AG04449 (cell line): ENCODE data around the gene PDE4D.
"Not testable (repeated sequence)": the region's sequence is repeated elsewhere in the genome, so short reads cannot be mapped to it uniquely, and the experiment has no call there.

ENCODE experiments used
- CTCF ChIA-PET: fragments of 350-600 bp; formaldehyde crosslinking; extraction: SDS; loops from one replicate; lab custom pipeline; 2021; ENCODE audit warnings: antibody characterized with exemption; lab: Yijun Ruan, JAX
- POLR2A ChIA-PET: fragments of 400-600, 350-600 bp; formaldehyde crosslinking; extraction: SDS; loops from one replicate; lab custom pipeline; 2020; ENCODE audit warnings: antibody characterized with exemption, inconsistent platforms; lab: Yijun Ruan, JAX
- DNase-seq: peaks from one replicate; pipeline ENCODE4 v3.0.0-alpha.2; 2010; ENCODE audit warnings: low read depth, low spot score
- H3K4me3 ChIP-seq: 2 replicates; pipeline ENCODE4 v1.5.1; 2011; ENCODE audit warnings: low read depth, mild to moderate bottlenecking, control low read depth, low read length
- CTCF ChIP-seq: IDR thresholded peaks from one replicate; pipeline ENCODE4 v1.5.1; 2011; ENCODE audit warnings: mild to moderate bottlenecking, moderate library complexity, low read length, control low read depth, inconsistent platforms; ENCODE audit not compliant: insufficient read depth; ENCODE audit errors: missing control alignments

The PDE4D gene

GRCh38 chr5:59380350-59380951 is 513.1 kb downstream of the PDE4D start:
- DNase-seq, result peak; percentile 52
- ChIA-PET CTCF (interaction anchor here (0.7 to 6.2 kb wide), 32 partner anchors 9 to 491 kb away, joined by 3 to 305 read pairs (median 6); no protein-coding TSS in a partner anchor), POLR2A (no interaction called here)
- TF ChIP-seq CTCF, result peak; percentile 19
- no peak overlapping the region for H3K4me3 ChIP-seq

- POLR2A ChIA-PET, H3K4me3 ChIP-seq, DNase-seq: not testable (repeated sequence)
- CTCF ChIA-PET, result interaction anchor here (0.9 to 17.8 kb wide), 4 partner anchors 9 to 185 kb away, joined by 3 to 367 read pairs (median 4); no protein-coding TSS in a partner anchor
Measured at GRCh38 chr5:59374036-59374435, 519.5 kb downstream of the PDE4D start.

GRCh38 chr5:59371525-59372127 is 521.9 kb downstream of the PDE4D start:
- no peak for TF ChIP-seq CTCF
- no peak for DNase-seq
- H3K4me3 ChIP-seq, result no peak overlapping the region
- ChIA-PET CTCF (interaction anchor here (0.7 to 17.8 kb wide), 10 partner anchors 9 to 485 kb away, joined by 3 to 367 read pairs (median 4); no protein-coding TSS in a partner anchor), POLR2A (no interaction called here)

GRCh38 chr5:59368951-59369350 is 524.6 kb downstream of the PDE4D start:
- ChIA-PET POLR2A (no interaction called here), CTCF (interaction anchor here (0.7 to 17.8 kb wide), 16 partner anchors 9 to 483 kb away, joined by 3 to 367 read pairs (median 16); no protein-coding TSS in a partner anchor)

GRCh38 chr5:59367791-59368394 is 525.6 kb downstream of the PDE4D start:
- peak; percentile 79 for TF ChIP-seq CTCF
- POLR2A ChIA-PET, result no interaction called here
- CTCF ChIA-PET, result interaction anchor here (0.6 to 17.8 kb wide), 32 partner anchors 8 to 482 kb away, joined by 3 to 367 read pairs (median 8); no protein-coding TSS in a partner anchor
- DNase-seq, result peak; percentile 23
- no peak overlapping the region for H3K4me3 ChIP-seq

More at GRCh38 chr5:59368951-59369350, 524.6 kb downstream of the PDE4D start:
- no peak for DNase-seq
- no peak for TF ChIP-seq CTCF
- no peak overlapping the region for H3K4me3 ChIP-seq

- POLR2A ChIA-PET, result no interaction called here
- no peak for TF ChIP-seq CTCF
- no peak overlapping the region for H3K4me3 ChIP-seq
- CTCF ChIA-PET, result interaction anchor here (1.0 to 17.8 kb wide), 20 partner anchors 8 to 475 kb away, joined by 3 to 367 read pairs (median 11); no protein-coding TSS in a partner anchor
- DNase-seq, result no peak
Measured at GRCh38 chr5:59366784-59367183, 526.7 kb downstream of the PDE4D start.
